Measurements from ENCODE around the gene VTI1B. TPM values are rescaled to one million over a fixed set of nuclear protein-coding genes. Genes with fewer than 3 reads are reported as not detected.

Gene VTI1B
- total and polyA plus RNA-seq, 2 of the 4 experiments (the other 2 are of a cell fraction) = 61.8 to 90.2 TPM

DNA sequence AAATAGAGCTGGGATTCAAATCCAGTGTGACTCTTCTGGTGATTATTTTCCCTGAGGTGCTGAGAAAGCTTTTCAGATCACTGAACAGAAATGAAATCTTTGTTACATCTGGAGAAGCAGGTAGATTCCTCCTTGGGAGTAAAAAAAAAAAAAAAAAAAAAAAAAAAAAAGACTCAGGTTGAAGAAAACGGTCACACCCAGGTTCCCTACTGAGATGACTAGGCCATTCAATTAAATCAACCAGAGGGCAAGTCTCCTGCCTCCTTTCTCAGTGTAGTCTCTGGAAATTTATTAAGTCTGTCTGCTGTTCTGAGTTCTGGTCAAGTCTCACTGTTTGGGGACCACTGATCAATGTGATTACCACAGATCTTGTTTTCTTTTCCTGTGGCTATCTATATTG lies 30.7 kb downstream of the VTI1B start:
- Histone ChIP-seq H4K5ac (ENCODE audit: low read depth, low read length) (no peak overlapping the region), H3K4ac (ENCODE audit: low read depth, low read length) (no peak overlapping the region), H3K9me1 (ENCODE audit: insufficient read depth, low read length) (peaks cover 3% of the 10 kb centered on the region; the same call in 1 of the 2 replicates), H3K18ac (ENCODE audit: low read depth, low read length) (no peak overlapping the region), H2AFZ (replicated peaks; ENCODE audit: low read length, poor library complexity) (no peak overlapping the region), H3K56ac (ENCODE audit: extremely low read depth, insufficient read depth, low read length) (no peak overlapping the region), H3K23ac (ENCODE audit: low read depth, low read length) (no peak overlapping the region), H3K79me1 (ENCODE audit: low read depth in 1 of 2, low read length in 2 of 2) (no peaks in the 10 kb centered on the region), H2AK9ac (replicated peaks; ENCODE audit: low read depth, low read length, poor library complexity) (no peak overlapping the region), H3K14ac (replicated peaks; ENCODE audit: low read depth, low read length) (no peak overlapping the region), H4K91ac (ENCODE audit: insufficient read depth, low read depth, low read length) (no peak overlapping the region), H3K4me1 (ENCODE audit: control insufficient read depth, insufficient read depth, low read length) (no peaks in the 10 kb centered on the region), H2BK120ac (ENCODE audit: low read depth, low read length) (no peak overlapping the region), H3K27me3 (ENCODE audit: control insufficient read depth, insufficient read depth, low read length) (no peaks in the 10 kb centered on the region), H2AK5ac (ENCODE audit: low read depth, low read length) (no peak overlapping the region), H3K4me2 (ENCODE audit: low read depth, low read length) (no peak overlapping the region), H3K9ac (ENCODE audit: low read depth, low read length) (no peak overlapping the region), H3K36me3 (ENCODE audit: control insufficient read depth, insufficient read depth, low read length) (peaks cover 8% of the 10 kb centered on the region), H3K4me3 (ENCODE audit: insufficient read depth, low read depth, low read length) (no peak overlapping the region), H2BK15ac (ENCODE audit: low read depth, low read length) (no peak overlapping the region), H3K9me3 (ENCODE audit: control insufficient read depth, insufficient read depth, low read length) (no peaks in the 10 kb centered on the region), H2BK5ac (ENCODE audit: low read depth, low read length, poor library complexity, severe bottlenecking) (no peak overlapping the region), H4K20me1 (ENCODE audit: insufficient read depth, low read length) (no peaks in the 10 kb centered on the region), H3K27ac (ENCODE audit: insufficient read depth, low read length) (no peak overlapping the region), H4K8ac (ENCODE audit: low read depth in 2 of 2, low read length in 2 of 2) (no peak overlapping the region), H2BK20ac (ENCODE audit: low read depth, low read length) (no peak overlapping the region)
- POLR2A ChIA-PET (ENCODE audit: unreplicated experiment) = no interaction called here
- WGBS, 2 experiments (ENCODE audit: extremely low coverage in 2 of 2, insufficient read length in 1 of 2) = no CpG with 5 or more reads among the region's 1 CpG
- TF ChIP-seq, protein P1, sequence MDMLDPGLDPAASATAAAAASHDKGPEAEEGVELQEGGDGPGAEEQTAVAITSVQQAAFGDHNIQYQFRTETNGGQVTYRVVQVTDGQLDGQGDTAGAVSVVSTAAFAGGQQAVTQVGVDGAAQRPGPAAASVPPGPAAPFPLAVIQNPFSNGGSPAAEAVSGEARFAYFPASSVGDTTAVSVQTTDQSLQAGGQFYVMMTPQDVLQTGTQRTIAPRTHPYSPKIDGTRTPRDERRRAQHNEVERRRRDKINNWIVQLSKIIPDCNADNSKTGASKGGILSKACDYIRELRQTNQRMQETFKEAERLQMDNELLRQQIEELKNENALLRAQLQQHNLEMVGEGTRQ (IDR thresholded peaks at IDR 0.05; ENCODE audit: low read depth, low read length) = no peak
- TF ChIP-seq MAFK (IDR thresholded peaks at IDR 0.05; ENCODE audit: low read depth, low read length) = no peak
- no peak for TF ChIP-seq RAD21 (IDR thresholded peaks at IDR 0.05; ENCODE audit: low read length)
- no peak for TF ChIP-seq RCOR1 (IDR thresholded peaks at IDR 0.05; ENCODE audit: insufficient replicate concordance, low read length)
- TF ChIP-seq, protein P2, sequence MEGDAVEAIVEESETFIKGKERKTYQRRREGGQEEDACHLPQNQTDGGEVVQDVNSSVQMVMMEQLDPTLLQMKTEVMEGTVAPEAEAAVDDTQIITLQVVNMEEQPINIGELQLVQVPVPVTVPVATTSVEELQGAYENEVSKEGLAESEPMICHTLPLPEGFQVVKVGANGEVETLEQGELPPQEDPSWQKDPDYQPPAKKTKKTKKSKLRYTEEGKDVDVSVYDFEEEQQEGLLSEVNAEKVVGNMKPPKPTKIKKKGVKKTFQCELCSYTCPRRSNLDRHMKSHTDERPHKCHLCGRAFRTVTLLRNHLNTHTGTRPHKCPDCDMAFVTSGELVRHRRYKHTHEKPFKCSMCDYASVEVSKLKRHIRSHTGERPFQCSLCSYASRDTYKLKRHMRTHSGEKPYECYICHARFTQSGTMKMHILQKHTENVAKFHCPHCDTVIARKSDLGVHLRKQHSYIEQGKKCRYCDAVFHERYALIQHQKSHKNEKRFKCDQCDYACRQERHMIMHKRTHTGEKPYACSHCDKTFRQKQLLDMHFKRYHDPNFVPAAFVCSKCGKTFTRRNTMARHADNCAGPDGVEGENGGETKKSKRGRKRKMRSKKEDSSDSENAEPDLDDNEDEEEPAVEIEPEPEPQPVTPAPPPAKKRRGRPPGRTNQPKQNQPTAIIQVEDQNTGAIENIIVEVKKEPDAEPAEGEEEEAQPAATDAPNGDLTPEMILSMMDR (conservative IDR thresholded peaks at IDR 0.05; ENCODE audit: low read depth, low read length) = no peak
- no peak for TF ChIP-seq RFX5 (IDR thresholded peaks at IDR 0.05; ENCODE audit: low read depth, low read length)
- TF ChIP-seq NFE2L2 (IDR thresholded peaks at IDR 0.05; ENCODE audit: low read depth, low read length) = no peak
- TF ChIP-seq FOS (IDR thresholded peaks at IDR 0.05; ENCODE audit: low read depth, low read length) = no peak
- no peak for TF ChIP-seq BHLHE40 (IDR thresholded peaks at IDR 0.05; ENCODE audit: low read depth, low read length)
- TF ChIP-seq CEBPB (IDR thresholded peaks at IDR 0.05; ENCODE audit: low read depth, low read length) = no peak
- no peak for TF ChIP-seq POLR2A (IDR thresholded peaks at IDR 0.05; ENCODE audit: low read depth, low read length)
- no peak for TF ChIP-seq MXI1 (IDR thresholded peaks at IDR 0.05; ENCODE audit: borderline replicate concordance, low read depth, low read length)
- no peak for TF ChIP-seq CHD1 (IDR thresholded peaks at IDR 0.05; ENCODE audit: low read depth, low read length)
- TF ChIP-seq, protein P3, sequence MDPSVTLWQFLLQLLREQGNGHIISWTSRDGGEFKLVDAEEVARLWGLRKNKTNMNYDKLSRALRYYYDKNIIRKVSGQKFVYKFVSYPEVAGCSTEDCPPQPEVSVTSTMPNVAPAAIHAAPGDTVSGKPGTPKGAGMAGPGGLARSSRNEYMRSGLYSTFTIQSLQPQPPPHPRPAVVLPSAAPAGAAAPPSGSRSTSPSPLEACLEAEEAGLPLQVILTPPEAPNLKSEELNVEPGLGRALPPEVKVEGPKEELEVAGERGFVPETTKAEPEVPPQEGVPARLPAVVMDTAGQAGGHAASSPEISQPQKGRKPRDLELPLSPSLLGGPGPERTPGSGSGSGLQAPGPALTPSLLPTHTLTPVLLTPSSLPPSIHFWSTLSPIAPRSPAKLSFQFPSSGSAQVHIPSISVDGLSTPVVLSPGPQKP (IDR thresholded peaks at IDR 0.05; ENCODE audit: borderline replicate concordance, low read depth, low read length) = no peak
- TF ChIP-seq MAZ (IDR thresholded peaks at IDR 0.05; ENCODE audit: borderline replicate concordance, low read depth, low read length) = no peak
- TF ChIP-seq SMC3 (IDR thresholded peaks at IDR 0.05; ENCODE audit: low read depth, low read length) = no peak
- in situ Hi-C loops (cut with MboI; ENCODE audit: low sequenced_read_pairs) (no loop called here), intact Hi-C loops (cut with micrococcal nuclease) (no loop called here), dilution Hi-C loops (cut with HindIII; ENCODE audit: low sequenced_read_pairs, unreplicated experiment) (no loop called here)
- DNase-seq = no peak
- no TSS peak for BruUV-seq (replicated peaks)
- ATAC-seq (ENCODE audit: low read depth) = no peak
- CTCF ChIA-PET = interaction anchor here (0.6 to 0.9 kb wide), 2 partner anchors 23 to 61 kb away, joined by 3 to 4 read pairs; no protein-coding TSS in a partner anchor

Data from IMR-90 (cell line).